ENCODE measurements around the gene BCL2.

BCL2 gene

GRCh38 chr18:63097178-63097577, 222.4 kb downstream of the BCL2 start:
- no peak overlapping the region for H3K4me3 ChIP-seq (ENCODE audit: low read length)
- peaks cover 31% of the 10 kb centered on the region for H3K27me3 ChIP-seq (ENCODE audit: low read depth, low read length)
- no peak overlapping the region for H3K27ac ChIP-seq (ENCODE audit: low read length)
- H3K36me3 ChIP-seq (replicated peaks; ENCODE audit: low read depth, low read length) = no peaks in the 10 kb centered on the region
- no peaks in the 10 kb centered on the region for H4K20me1 ChIP-seq (ENCODE audit: insufficient read depth, low read length)
- no peak overlapping the region for H2AFZ ChIP-seq (ENCODE audit: low read depth, low read length)
- no peak overlapping the region for H3K9ac ChIP-seq (ENCODE audit: low read length)
- H3K79me2 ChIP-seq (ENCODE audit: low read length) = no peaks in the 10 kb centered on the region
- no peaks in the 10 kb centered on the region for H3K9me3 ChIP-seq (ENCODE audit: insufficient read depth, low read length)
- peaks cover 23% of the 10 kb centered on the region for H3K4me1 ChIP-seq (ENCODE audit: low read length)
- no peak overlapping the region for H3K4me2 ChIP-seq (ENCODE audit: low read length)
- TF ChIP-seq EZH2phosphoT487 (IDR thresholded peaks at IDR 0.05; ENCODE audit: low read depth) = no peak
- TF ChIP-seq, protein P1, sequence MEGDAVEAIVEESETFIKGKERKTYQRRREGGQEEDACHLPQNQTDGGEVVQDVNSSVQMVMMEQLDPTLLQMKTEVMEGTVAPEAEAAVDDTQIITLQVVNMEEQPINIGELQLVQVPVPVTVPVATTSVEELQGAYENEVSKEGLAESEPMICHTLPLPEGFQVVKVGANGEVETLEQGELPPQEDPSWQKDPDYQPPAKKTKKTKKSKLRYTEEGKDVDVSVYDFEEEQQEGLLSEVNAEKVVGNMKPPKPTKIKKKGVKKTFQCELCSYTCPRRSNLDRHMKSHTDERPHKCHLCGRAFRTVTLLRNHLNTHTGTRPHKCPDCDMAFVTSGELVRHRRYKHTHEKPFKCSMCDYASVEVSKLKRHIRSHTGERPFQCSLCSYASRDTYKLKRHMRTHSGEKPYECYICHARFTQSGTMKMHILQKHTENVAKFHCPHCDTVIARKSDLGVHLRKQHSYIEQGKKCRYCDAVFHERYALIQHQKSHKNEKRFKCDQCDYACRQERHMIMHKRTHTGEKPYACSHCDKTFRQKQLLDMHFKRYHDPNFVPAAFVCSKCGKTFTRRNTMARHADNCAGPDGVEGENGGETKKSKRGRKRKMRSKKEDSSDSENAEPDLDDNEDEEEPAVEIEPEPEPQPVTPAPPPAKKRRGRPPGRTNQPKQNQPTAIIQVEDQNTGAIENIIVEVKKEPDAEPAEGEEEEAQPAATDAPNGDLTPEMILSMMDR (IDR thresholded peaks at IDR 0.05; ENCODE audit: low read depth, low read length) = no peak

DNA sequence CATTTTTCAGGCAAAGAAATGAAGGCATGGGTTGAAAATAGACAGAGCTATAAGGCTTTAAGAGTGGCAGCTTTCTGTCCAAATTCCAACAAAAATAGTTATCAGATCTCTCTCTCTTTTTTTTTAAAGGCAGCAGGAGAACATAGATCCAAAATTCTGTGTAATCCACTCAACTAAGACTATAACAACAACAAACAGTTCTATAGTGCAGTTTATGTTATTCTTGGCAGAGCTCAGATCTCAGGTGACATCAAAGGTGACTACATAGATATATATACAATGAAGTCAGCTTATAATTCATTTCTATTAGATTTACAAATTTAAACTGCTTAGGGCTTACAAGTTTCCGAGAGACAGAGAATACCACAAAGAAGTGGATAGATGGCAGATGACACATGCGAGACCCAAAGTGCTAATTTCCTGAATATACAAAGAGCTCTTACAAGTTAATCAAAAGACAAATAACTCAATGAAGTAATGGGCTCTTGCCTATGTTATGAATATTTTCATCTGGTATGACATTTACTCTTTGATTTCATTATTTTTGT, 223.2 kb downstream of the BCL2 start:
- no peaks in the 10 kb centered on the region for H3K9me3 ChIP-seq (ENCODE audit: insufficient read depth, low read length)
- peak overlapping the region; percentile 57; the same call in 1 of the 2 replicates for H3K4me2 ChIP-seq (ENCODE audit: low read length)
- no peak for TF ChIP-seq EZH2phosphoT487 (IDR thresholded peaks at IDR 0.05; ENCODE audit: low read depth)
- TF ChIP-seq, protein P1 (IDR thresholded peaks at IDR 0.05; ENCODE audit: low read depth, low read length) = no peak
- peaks cover 28% of the 10 kb centered on the region for H3K27me3 ChIP-seq (ENCODE audit: low read depth, low read length)
- H3K9ac ChIP-seq (ENCODE audit: low read length) = no peak overlapping the region
- H3K4me1 ChIP-seq (ENCODE audit: low read length) = peaks cover 23% of the 10 kb centered on the region
- no peaks in the 10 kb centered on the region for H3K79me2 ChIP-seq (ENCODE audit: low read length)
- no peaks in the 10 kb centered on the region for H4K20me1 ChIP-seq (ENCODE audit: insufficient read depth, low read length)
- H3K36me3 ChIP-seq (replicated peaks; ENCODE audit: low read depth, low read length) = no peaks in the 10 kb centered on the region
- no peak overlapping the region for H2AFZ ChIP-seq (ENCODE audit: low read depth, low read length)
- no peak overlapping the region for H3K4me3 ChIP-seq (ENCODE audit: low read length)
- H3K27ac ChIP-seq (ENCODE audit: low read length) = no peak overlapping the region

- no peak overlapping the region for H3K27ac ChIP-seq (ENCODE audit: low read length)
- no peaks in the 10 kb centered on the region for H3K9me3 ChIP-seq (ENCODE audit: insufficient read depth, low read length)
- H3K4me2 ChIP-seq (ENCODE audit: low read length) = peak overlapping the region; percentile 57
- no peak overlapping the region; the same call in 1 of the 2 replicates for H3K9ac ChIP-seq (ENCODE audit: low read length)
- peaks cover 23% of the 10 kb centered on the region for H3K4me1 ChIP-seq (ENCODE audit: low read length)
- H3K27me3 ChIP-seq (ENCODE audit: low read depth, low read length) = peaks cover 28% of the 10 kb centered on the region
- H2AFZ ChIP-seq (ENCODE audit: low read depth, low read length) = peak overlapping the region; percentile 51
- H4K20me1 ChIP-seq (ENCODE audit: insufficient read depth, low read length) = no peaks in the 10 kb centered on the region
- H3K4me3 ChIP-seq (ENCODE audit: low read length) = peak overlapping the region; percentile 50
- TF ChIP-seq EZH2phosphoT487 (IDR thresholded peaks at IDR 0.05; ENCODE audit: low read depth) = no peak
- TF ChIP-seq, protein P1 (IDR thresholded peaks at IDR 0.05; ENCODE audit: low read depth, low read length) = no peak
- no peaks in the 10 kb centered on the region for H3K36me3 ChIP-seq (replicated peaks; ENCODE audit: low read depth, low read length)
- no peaks in the 10 kb centered on the region for H3K79me2 ChIP-seq (ENCODE audit: low read length)
These were observed 223.8 kb downstream of the BCL2 start for GRCh38 chr18:63095768-63096167.

GRCh38 chr18:63091671-63092364, 227.8 kb downstream of the BCL2 start:
- no peak overlapping the region for H2AFZ ChIP-seq (ENCODE audit: low read depth, low read length)
- H3K27me3 ChIP-seq (ENCODE audit: low read depth, low read length) = peaks cover 48% of the 10 kb centered on the region
- no peak overlapping the region for H3K4me2 ChIP-seq (ENCODE audit: low read length)
- no peaks in the 10 kb centered on the region for H3K79me2 ChIP-seq (ENCODE audit: low read length)
- no peak overlapping the region for H3K4me3 ChIP-seq (ENCODE audit: low read length)
- H3K4me1 ChIP-seq (ENCODE audit: low read length) = peaks cover 18% of the 10 kb centered on the region
- no peaks in the 10 kb centered on the region for H3K9me3 ChIP-seq (ENCODE audit: insufficient read depth, low read length)
- no peak overlapping the region for H3K27ac ChIP-seq (ENCODE audit: low read length)
- TF ChIP-seq EZH2phosphoT487 (IDR thresholded peaks at IDR 0.05; ENCODE audit: low read depth) = no peak
- TF ChIP-seq, protein P1 (IDR thresholded peaks at IDR 0.05; ENCODE audit: low read depth, low read length) = no peak
- H4K20me1 ChIP-seq (ENCODE audit: insufficient read depth, low read length) = no peaks in the 10 kb centered on the region
- no peaks in the 10 kb centered on the region for H3K36me3 ChIP-seq (replicated peaks; ENCODE audit: low read depth, low read length)
- H3K9ac ChIP-seq (ENCODE audit: low read length) = no peak overlapping the region
